GM18499 (cell line): ENCODE measurements around the gene PSME3.

Experiments
- ATAC-seq: cut with Tn5 transposase; IDR thresholded peaks from one replicate; pipeline ENCODE4 v1.9.1; 2021; ENCODE audit warnings: moderate number of reproducible peaks; ENCODE audit not compliant: insufficient read depth, unreplicated experiment

The PSME3 gene, protein sequence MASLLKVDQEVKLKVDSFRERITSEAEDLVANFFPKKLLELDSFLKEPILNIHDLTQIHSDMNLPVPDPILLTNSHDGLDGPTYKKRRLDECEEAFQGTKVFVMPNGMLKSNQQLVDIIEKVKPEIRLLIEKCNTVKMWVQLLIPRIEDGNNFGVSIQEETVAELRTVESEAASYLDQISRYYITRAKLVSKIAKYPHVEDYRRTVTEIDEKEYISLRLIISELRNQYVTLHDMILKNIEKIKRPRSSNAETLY

DNA sequence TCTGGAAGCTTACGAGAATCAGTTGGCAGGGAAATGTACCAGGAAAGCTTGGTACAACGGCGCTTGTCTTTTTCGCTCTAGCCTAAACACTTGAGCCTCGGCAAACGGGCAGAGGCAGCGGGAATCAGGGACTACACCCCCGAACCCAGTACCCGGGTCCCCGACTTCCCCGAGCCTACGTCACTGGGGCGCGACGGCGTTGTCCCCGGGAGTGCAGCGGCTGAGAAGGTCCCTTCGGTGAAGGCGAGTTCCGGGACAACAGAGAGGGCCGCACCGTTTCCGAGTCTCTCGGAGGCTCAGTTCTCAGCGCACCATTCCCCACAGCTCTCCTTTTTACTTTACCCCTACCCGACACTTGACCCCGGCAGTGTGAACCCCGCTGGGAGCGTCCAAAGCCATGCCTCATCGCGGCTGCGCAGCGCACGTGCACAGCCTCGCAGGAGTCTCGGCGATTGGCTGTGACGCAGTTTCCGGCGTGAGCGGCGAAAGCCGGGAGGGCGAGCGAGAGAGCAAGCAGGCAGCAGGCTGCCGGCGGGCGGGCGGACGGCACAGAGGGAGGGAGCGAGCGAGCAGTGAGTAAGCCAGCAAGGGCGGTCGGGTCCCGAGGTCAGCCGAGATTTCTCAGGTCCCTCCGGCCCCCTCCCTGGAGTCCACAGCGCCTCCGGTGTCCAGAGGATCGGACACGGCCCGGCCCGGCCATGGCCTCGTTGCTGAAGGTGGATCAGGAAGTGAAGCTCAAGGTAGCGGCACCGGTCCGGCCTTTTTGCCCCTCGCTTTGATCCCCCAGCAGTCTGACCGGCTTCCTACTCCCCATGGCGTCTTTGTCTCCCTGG, at the start of gene PSME3:
TSS of gene PSME3 (plus strand) at position 464 of the 833 bp plus-strand sequence. CDS start at position 699, 235 bp downstream.
- ATAC-seq, result no peak

DNA sequence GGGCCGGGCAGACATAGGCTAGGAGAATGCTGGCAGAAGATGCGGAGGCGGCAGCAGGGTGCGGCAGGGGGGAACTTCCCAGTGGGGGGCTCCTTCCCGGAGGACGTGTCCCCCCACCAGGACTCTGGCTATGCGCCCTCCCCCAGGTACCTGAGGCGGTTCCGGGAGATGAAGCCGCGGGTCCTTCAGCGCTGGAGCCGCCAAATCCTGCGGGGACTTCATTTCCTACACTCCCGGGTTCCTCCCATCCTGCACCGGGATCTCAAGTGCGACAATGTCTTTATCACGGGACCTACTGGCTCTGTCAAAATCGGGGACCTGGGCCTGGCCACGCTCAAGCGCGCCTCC, 49.4 kb upstream of the PSME3 start:
- no peak for ATAC-seq

DNA sequence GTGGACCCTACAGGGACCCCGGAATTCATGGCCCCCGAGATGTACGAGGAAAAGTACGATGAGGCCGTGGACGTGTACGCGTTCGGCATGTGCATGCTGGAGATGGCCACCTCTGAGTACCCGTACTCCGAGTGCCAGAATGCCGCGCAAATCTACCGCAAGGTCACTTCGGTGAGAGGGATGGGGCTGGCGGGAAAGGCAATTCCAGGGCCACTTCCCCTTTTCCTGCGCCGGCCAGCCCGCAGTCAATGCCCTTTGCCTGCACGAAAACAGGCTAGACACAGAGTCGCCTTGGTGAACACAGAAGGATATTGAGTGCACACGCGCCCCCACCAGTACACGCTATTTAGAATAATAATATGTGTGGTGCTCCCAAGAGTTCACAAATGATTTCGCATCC, 48.8 kb upstream of the PSME3 start:
- ATAC-seq, result no peak

DNA sequence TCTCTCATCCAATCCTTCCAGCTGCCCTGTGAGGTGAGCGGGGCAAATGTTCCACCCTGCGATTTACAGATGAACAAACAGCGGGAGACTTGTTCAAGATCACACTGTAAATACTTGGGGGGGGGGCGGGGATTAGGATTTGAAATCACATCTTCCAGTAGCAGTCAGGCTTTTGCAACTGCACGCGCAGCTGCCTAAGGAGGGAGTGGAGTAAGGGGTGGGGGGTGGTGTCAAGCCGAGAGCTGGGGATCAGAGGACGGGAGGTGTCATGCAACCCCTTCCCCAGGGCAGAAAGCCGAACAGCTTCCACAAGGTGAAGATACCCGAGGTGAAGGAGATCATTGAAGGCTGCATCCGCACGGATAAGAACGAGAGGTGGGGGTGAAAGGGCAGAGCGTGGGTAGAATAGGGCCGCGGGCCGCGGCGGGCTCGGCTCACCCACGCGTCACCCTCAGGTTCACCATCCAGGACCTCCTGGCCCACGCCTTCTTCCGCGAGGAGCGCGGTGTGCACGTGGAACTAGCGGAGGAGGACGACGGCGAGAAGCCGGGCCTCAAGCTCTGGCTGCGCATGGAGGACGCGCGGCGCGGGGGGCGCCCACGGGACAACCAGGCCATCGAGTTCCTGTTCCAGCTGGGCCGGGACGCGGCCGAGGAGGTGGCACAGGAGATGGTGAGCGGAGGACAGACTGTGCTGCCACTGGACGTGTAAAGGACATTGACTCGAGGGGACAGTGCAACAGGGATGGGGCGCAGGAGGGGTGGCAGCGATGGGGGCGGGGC, 48.2 kb upstream of the PSME3 start:
- no peak for ATAC-seq

DNA sequence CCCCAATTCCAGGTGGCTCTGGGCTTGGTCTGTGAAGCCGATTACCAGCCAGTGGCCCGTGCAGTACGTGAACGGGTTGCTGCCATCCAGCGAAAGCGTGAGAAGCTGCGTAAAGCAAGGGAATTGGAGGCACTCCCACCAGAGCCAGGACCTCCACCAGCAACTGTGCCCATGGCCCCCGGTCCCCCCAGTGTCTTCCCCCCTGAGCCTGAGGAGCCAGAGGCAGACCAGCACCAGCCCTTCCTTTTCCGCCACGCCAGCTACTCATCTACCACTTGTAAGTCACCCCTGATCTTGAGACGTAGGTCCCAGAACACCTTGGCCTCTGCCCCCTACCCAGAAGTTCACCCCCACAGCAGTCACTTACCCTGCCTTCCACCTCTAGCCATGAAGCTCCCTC, 45.9 kb upstream of the PSME3 start:
- ATAC-seq, result no peak

DNA sequence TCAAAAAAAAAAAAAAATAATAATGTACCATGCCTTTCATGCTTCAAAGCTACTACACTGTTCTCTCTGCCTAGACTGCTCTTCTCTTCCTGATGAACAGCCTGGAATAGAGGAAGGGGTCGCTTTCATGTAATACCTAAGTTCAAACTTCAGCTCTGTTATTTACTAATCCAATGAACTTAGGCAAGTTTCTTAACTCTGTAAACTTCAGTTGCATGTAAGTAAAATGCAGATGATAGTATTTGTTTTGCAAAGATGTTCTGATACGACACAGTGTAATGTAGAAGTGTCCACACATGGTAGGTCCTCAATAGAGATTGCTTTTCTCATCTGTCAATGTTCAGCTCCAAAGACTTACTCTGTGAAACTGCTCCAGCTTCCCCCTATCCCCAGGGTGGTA, 41.2 kb upstream of the PSME3 start:
- no peak for ATAC-seq

DNA sequence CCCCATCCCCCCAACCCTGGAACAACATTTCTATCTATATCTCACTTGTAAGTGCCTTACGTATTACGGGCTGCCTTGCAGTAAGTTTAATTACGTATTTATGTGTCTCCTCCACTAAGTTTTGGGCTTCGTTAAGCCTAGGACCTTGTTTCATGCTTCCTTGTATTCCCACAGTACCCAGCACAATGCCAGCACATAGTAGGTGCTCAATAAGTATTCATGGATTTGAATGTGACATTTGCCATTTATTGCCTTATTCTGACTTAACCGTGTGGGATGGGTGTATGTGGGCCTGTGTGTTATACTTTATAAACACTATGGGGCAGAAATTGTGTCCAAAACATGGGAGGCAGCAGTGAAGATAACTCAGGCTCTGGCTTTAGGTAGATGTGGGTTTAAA, 40.7 kb upstream of the PSME3 start:
- no peak for ATAC-seq

DNA sequence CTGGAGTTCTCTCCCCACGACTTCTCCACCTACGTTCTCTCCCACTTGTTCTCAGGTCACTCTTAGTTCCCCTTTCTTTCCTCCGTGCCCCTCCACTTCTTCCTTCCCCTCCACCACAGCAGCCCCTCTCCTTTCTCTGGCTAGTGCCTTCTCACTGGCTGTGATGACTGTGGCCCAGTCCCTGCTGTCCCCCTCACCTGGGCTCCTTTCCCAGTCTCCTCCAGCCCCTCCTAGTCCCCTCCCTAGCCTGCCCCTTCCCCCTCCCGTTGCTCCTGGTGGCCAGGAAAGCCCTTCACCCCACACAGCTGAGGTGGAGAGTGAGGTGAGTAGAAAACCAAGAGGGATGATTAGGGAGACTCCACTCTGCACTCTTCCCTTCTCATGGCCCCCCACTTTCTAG, 38.1 kb upstream of the PSME3 start:
- ATAC-seq, result no peak

DNA sequence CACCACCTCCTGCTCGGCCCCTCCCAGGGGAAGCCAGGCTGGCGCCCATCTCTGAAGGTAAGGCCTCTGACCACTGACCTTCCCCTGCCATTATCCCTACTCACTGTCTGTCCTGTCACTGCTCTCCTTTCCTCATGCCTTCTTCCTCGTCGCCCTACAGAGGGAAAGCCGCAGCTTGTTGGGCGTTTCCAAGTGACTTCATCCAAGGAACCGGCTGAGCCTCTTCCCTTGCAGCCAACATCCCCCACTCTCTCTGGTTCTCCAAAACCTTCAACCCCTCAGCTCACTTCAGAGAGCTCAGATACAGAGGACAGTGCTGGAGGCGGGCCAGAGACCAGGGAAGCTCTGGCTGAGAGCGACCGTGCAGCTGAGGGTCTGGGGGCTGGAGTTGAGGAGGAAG, 37.7 kb upstream of the PSME3 start:
- no peak for ATAC-seq

DNA sequence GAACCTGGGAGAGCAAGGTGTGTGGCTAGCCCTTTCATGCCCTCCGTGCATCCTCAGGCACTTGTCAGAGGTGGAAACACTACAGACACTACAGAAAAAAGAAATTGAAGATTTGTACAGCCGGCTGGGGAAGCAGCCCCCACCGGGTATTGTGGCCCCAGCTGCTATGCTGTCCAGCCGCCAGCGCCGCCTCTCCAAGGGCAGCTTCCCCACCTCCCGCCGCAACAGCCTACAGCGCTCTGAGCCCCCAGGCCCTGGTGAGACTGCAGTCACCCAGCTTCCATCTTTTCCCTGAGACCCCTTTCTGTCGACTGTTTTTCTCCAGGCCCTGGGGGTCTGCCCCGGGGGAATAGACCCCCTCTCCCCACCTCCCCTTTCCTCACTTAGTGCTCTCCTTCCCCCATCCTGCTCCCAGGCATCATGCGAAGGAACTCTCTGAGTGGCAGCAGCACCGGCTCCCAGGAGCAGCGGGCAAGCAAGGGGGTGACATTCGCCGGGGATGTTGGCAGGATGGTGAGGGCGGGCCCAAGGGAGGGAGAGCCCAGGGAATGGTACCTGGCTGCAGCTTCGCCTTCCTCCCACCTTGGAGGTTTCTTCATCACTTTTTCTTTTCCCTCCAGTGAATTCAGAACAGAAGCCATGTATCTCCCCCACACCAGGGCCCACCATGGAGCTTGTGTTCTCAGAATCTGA, 37.0 kb upstream of the PSME3 start:
- ATAC-seq, result no peak

DNA sequence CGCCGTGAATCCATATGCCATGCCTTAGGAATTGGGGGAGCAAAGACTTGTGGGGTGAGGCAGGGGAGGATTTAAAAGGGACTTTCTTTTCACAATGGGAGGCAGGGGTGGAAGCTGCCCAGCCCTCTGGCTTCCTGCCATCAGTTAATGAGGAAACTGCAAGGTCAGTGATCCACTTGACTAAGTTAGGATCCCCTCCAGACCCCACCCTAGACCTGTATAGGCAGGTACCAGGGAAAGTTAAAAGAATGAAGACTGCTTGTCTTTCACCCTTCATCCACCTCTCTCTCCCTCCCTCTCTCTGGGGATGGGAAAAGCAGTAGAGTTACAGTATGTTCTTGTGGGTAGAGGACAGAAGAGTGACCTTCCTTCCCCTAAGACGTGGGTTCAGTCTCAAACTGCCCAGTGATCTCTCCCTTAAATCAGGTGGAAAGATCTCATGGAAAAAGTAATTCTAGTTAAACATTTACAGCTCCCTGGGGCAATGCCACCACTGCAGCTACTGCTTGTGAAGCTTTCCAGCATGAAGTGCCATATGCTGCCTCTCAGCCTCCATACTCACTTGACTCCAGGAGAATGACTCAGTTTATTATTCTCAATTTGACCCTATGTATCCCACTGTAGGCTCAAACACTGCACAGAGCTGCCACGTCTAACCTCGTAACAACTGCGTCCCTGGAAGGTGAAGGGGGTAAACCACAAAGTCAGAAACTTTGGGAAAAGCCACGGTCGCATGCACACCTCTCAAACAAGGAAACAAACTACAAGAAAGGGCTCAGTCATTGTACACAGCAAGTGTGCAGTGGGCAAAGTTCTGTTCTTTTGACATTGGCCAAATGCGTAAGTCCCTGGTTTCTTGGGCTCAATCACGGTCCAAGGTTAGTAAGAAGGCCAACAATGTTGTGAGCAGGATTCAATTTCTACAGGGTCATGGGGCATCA, 35.9 kb upstream of the PSME3 start:
- no peak for ATAC-seq

DNA sequence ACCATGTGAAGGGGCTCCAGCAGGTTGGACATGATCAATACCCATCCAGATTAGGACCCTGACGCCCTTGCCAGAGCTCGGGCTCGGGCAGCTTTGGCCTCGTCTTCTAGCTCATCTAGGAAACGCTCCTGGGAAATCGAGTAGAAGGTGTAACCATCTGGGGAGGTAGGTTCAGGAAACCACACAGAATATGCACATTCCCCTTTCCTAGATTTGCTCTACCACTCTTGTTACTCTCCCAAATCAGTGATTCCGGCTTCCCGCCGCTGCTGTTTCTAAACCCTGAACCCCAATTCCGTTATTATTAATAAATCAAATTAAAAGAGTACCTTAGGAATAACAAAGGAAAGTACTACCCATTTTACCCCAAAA, 35.2 kb upstream of the PSME3 start:
- no peak for ATAC-seq

DNA sequence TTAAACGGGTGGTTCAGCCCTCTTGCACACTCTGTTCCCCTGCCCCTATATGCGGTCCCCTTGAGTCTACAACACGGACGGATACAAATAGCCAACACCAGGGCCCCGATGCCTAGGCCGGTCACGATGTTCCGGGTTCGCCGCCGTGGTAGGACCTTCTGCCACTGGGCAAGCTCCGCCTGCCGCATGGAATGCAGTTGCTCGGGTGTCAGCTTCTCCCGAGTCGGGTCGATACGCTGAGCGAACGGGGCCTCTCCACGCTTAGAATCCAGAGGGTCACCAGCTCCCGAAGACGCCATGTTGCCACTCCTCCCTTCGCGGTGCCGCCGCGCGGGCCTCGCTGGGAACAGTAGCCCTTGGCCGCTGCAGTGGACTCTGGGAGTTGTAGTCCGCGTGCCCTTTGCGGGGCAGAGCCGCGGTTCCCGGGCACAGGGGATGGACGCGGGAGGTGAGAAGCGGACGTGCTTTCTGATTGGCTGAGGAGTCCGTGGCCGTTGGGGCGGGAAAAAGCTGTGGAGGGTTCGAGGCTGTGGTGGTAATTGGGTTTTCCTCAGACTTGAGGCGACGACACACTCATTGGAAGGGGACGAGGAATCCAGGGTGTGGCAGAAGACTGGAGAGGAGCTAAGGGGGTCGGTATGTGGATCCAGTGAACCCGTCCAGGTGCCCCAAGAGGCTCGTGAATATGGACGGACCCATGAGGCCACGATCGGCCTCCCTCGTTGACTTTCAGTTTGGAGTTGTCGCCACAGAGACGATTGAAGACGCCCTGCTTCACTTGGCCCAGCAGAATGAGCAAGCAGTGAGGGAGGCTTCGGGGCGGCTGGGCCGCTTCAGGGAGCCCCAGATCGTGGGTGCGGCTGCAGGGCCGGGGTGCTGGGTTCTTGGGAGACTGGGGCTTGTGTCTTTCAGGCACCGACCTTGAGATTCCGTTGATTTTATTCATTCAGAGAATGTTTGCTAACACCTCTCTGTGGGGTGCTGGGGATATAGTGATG, 34.5 kb upstream of the PSME3 start, which contains the start of the genes CNTD1 and COA3:
TSS of gene CNTD1 (plus strand) at position 479 of the 998 bp plus-strand sequence. CDS start at position 686, 207 bp downstream.
TSS of gene COA3 (minus strand) at position 322 of the 998 bp plus-strand sequence. CDS start at position 299, 23 bp downstream.
- ATAC-seq, result no peak

DNA sequence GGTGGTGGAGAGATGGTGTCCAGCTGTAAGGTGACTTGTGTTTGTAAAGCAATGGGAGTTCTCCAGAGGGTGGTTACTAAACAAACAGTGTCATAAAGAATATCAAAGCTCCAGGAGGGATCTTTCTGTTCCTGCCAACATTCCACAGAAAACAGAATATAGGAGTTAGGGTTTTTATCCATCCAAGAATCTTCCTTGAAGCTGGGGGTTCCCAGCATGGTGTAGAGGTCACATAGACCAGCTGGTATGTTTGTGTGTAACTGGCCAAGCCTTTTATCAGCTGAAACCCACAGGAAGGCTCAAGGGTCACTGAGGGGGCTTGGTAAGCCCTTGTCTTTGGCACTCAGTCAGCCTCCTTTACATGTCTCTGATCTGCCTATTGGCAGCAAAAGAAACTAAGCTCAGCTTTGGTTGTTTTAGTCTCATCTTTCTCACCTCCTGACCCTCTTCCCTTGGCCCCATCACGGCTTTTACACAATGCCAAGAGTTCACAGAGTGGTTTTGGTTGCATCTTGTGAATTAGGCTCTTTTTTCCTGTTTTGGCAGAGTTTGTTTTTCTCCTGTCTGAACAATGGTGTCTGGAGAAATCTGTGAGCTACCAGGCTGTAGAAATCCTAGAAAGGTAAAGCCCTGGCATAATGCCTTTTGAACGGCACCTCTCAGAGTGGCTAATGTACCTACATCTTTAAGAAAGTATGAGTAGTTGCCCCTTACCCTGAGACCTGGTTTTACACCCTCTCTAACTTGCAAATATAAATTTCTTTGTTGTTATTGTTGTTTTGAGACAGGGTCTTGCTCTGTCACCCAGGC, 29.9 kb upstream of the PSME3 start:
- ATAC-seq, result no peak

DNA sequence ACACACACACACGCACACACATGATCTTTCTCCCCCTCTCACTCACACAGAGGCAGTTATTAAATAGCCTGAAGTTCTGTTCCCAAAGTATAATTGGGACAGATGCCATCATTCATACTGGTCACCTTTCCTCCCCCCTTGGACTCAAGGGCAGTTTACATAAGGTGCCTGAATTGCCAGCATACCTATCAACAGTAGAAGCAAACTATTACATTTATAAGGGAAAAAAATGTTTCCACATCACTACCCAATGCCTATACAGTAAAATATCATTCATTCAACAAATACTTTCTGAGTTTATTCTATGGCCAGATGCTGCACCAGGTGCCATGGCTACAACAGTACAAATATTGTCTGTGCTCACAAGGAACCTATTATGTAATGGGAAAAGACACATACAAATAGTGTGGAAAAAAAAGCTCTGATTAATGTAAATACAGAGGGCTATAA, 28.3 kb upstream of the PSME3 start:
- no peak for ATAC-seq

DNA sequence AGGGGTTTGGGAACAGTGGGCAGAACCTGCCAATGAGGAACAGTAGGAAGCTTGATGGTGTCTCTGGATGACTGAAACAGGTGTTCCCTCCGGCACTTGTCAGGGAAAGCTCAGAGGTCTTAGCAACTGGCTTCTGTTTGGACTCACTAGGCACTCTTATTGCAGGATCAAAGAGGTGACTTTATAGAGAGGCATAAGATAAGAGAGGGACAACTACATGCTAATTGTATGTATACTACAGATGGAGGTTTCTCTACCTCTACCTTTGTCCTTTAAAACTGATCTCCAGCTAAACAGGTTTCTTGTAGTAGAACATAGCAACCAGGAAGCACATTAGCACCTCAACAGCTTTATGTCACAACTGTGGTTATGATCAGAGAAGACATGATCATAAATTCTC, 26.9 kb upstream of the PSME3 start:
- ATAC-seq, result no peak

DNA sequence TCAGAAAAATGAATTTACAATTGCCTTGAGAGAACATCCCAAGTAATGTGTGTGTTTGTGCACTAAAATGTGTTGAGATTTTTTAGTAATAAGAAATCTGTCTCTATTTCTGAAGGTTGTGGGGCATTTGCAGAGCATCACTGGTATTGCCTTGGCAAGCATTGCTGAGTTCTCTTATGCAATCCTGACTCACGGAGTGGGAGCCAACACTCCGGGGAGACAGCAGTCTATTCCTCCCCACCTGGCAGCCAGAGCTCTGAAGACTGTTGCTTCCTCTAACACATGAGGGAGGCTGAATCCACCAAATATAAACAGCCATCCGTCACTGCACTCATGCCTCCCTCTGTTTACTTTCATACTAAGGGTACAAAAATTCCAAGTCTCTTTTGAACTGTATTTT, 23.9 kb upstream of the PSME3 start:
- ATAC-seq, result no peak
